HepG2 (cell line): Measurements from ENCODE around the gene PJA1.

Experiments used
- CEBPB ChIP-seq: IDR thresholded peaks from 2 replicates; pipeline ENCODE4 v1.6.1; 2011; ENCODE audit warnings: low read depth, low read length, improper control_type of control experiment, borderline replicate concordance
- CTCF ChIP-seq: sonication (generic); formaldehyde crosslinking; IDR thresholded peaks from 2 replicates; pipeline ENCODE4 v1.5.0; 2020; ENCODE audit warnings: mild to moderate bottlenecking, missing genetic modification reagents, moderate library complexity
- EZH2 ChIP-seq: conservative IDR thresholded peaks from 2 replicates; pipeline ENCODE4 v1.6.1; 2012; ENCODE audit warnings: mild to moderate bottlenecking, low read depth, low read length, moderate library complexity
- GMEB1 ChIP-seq: sonication (generic); formaldehyde crosslinking; IDR thresholded peaks from 2 replicates; pipeline ENCODE4 v1.5.1; 2020; ENCODE audit warnings: missing genetic modification reagents, mild to moderate bottlenecking, borderline replicate concordance
- MAX ChIP-seq: IDR thresholded peaks from 2 replicates; pipeline ENCODE4 v1.6.1; 2012; ENCODE audit warnings: inconsistent platforms
- PCBP1 ChIP-seq: fragments of 200-400 bp; formaldehyde crosslinking; IDR thresholded peaks from 2 replicates; pipeline ENCODE4 v1.6.1; 2017; ENCODE audit warnings: mild to moderate bottlenecking, low read depth, low read length, borderline replicate concordance
- RBM22 ChIP-seq: fragments of 200-400 bp; formaldehyde crosslinking; optimal IDR thresholded peaks from 2 replicates; pipeline ENCODE3; 2017; ENCODE audit warnings: mild to moderate bottlenecking, low read length, moderate library complexity
- TBL1XR1 ChIP-seq: fragments of 150-350 bp; IDR thresholded peaks from 2 replicates; pipeline ENCODE4 v1.6.1; 2014; ENCODE audit warnings: borderline replicate concordance, low read length; ENCODE audit not compliant: partially characterized antibody
- ZNF253 ChIP-seq: sonication (generic); formaldehyde crosslinking; IDR thresholded peaks from 2 replicates; pipeline ENCODE4 v1.8.0; 2022; ENCODE audit warnings: mild to moderate bottlenecking, missing genetic modification reagents, borderline replicate concordance
- ZNF274 ChIP-seq: sonication (generic); formaldehyde crosslinking; IDR thresholded peaks from 2 replicates; pipeline ENCODE4 v1.5.1; 2020; ENCODE audit warnings: mild to moderate bottlenecking, missing genetic modification reagents
- ZNF569 ChIP-seq: sonication (generic); formaldehyde crosslinking; IDR thresholded peaks from 2 replicates; pipeline ENCODE4 v1.5.0; 2020; ENCODE audit warnings: mild to moderate bottlenecking, missing genetic modification reagents, moderate library complexity, borderline replicate concordance

GRCh38 chrX:69172937-69173336 lies 7.7 kb upstream of the PJA1 start:
- TF ChIP-seq GMEB1 (CRISPR knock-in tag) = no peak
- no peak for TF ChIP-seq EZH2
- TF ChIP-seq CEBPB = no peak
- TF ChIP-seq CTCF = no peak
- TF ChIP-seq ZNF253 (CRISPR knock-in tag) = no peak
- TF ChIP-seq TBL1XR1 = no peak
- no peak for TF ChIP-seq ZNF569 (CRISPR knock-in tag)
- TF ChIP-seq ZNF274 (CRISPR knock-in tag) = no peak
- no peak for TF ChIP-seq MAX
- no peak for TF ChIP-seq RBM22
- TF ChIP-seq PCBP1 = no peak
